Nephron (organoid): ENCODE measurements around the gene TMC2.

ENCODE experiments used
- H3K27ac Mint-ChIP-seq, 3 experiments: 2 replicates each; pipeline ENCODE4 v1.8.0; 2020; ENCODE audit warnings: mixed read lengths in 3 of 3, mild to moderate bottlenecking in 2 of 3, moderate library complexity in 1 of 3
- H3K27me3 Mint-ChIP-seq: 2 replicates; pipeline ENCODE4 v1.8.0; 2021; ENCODE audit warnings: low read depth, mild to moderate bottlenecking, moderate library complexity, mixed read lengths
- H3K36me3 Mint-ChIP-seq: 2 replicates; pipeline ENCODE4 v1.8.0; 2020; ENCODE audit warnings: low read depth, mixed read lengths
- H3K4me1 Mint-ChIP-seq: 2 replicates; pipeline ENCODE4 v1.8.0; 2020; ENCODE audit warnings: mixed read lengths
- H3K4me3 Mint-ChIP-seq, 3 experiments: 2 replicates each; pipeline ENCODE4 v1.8.0; 2020; ENCODE audit warnings: mild to moderate bottlenecking in 3 of 3, mixed read lengths in 3 of 3, moderate library complexity in 2 of 3
- H3K9me3 Mint-ChIP-seq: 2 replicates; pipeline ENCODE4 v1.8.0; 2020; ENCODE audit warnings: mixed read lengths
- CTCF ChIP-seq, 3 experiments: fragments of 200-600 bp; sonication (generic); IDR thresholded peaks; one replicate each; pipeline ENCODE4 v1.5.0; 2021; ENCODE audit warnings: antibody characterized with exemption in 3 of 3; ENCODE audit not compliant: unreplicated experiment in 3 of 3

The TMC2 gene

GRCh38 chr20:2653556-2654383 is 117.4 kb downstream of the TMC2 start:
- no peaks in the 10 kb centered on the region for H3K27me3 Mint-ChIP-seq
- H3K36me3 Mint-ChIP-seq = peaks cover 52% of the 10 kb centered on the region
- H3K4me1 Mint-ChIP-seq = peaks cover 13% of the 10 kb centered on the region
- H3K4me3 Mint-ChIP-seq = peak overlapping the region; percentile 91 to 94 (median 92)
- no peak for TF ChIP-seq CTCF (IDR thresholded peaks at IDR 0.05; ENCODE audit: unreplicated experiment in 3 of 3)
- H3K9me3 Mint-ChIP-seq = no peaks in the 10 kb centered on the region
- H3K27ac Mint-ChIP-seq = peak overlapping the region; percentile 51 to 89 (median 85)

DNA sequence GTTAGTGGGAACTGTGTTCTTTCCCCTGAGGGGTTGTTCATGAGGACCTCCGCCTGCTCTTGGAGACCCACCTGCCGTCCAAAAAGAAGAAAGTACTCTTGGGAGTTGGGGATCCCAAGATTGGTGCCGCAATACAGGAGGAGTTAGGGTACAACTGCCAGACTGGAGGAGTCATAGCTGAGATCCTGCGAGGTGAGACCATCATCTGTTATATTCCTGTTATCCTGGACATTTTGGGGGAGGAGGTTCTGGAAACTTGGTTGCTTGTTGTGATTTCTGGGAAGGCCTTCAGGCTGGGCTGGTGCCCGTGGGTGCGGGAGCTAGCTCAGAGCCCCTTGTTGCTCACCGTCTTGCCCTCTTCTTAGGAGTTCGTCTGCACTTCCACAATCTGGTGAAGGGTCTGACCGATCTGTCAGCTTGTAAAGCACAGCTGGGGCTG is 118.0 kb downstream of the TMC2 start:
- H3K27me3 Mint-ChIP-seq = no peaks in the 10 kb centered on the region
- peak overlapping the region in 2 of 3 experiments; percentile 49 to 51 for H3K27ac Mint-ChIP-seq
- H3K4me1 Mint-ChIP-seq = peaks cover 13% of the 10 kb centered on the region
- no peak for TF ChIP-seq CTCF (IDR thresholded peaks at IDR 0.05; ENCODE audit: unreplicated experiment in 3 of 3)
- H3K9me3 Mint-ChIP-seq = no peaks in the 10 kb centered on the region
- H3K36me3 Mint-ChIP-seq = peaks cover 58% of the 10 kb centered on the region
- peak overlapping the region; percentile 91 to 94 (median 92) for H3K4me3 Mint-ChIP-seq

DNA sequence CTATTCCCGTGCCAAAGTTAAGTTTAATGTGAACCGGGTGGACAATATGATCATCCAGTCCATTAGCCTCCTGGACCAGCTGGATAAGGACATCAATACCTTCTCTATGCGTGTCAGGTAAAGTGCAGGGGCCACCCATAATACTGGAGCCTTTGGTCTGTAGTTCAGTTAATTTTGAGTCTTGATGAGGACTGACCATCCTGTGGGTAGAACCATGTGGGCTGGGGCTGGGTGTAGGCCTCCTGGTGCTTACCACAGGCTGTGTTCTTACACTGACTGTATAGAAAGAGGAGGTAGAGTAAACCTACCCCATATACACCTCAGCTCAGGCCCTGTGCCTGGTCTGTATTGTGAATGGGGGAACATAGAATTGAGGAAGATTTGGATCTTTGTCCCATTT is 118.5 kb downstream of the TMC2 start:
- H3K27ac Mint-ChIP-seq = peak overlapping the region in 2 of 3 experiments; percentile 49 to 51
- TF ChIP-seq CTCF (IDR thresholded peaks at IDR 0.05; ENCODE audit: unreplicated experiment in 3 of 3) = no peak
- no peaks in the 10 kb centered on the region for H3K27me3 Mint-ChIP-seq
- peaks cover 13% of the 10 kb centered on the region for H3K4me1 Mint-ChIP-seq
- peak overlapping the region; percentile 91 to 94 (median 92) for H3K4me3 Mint-ChIP-seq
- H3K36me3 Mint-ChIP-seq = peaks cover 62% of the 10 kb centered on the region
- H3K9me3 Mint-ChIP-seq = no peaks in the 10 kb centered on the region

DNA sequence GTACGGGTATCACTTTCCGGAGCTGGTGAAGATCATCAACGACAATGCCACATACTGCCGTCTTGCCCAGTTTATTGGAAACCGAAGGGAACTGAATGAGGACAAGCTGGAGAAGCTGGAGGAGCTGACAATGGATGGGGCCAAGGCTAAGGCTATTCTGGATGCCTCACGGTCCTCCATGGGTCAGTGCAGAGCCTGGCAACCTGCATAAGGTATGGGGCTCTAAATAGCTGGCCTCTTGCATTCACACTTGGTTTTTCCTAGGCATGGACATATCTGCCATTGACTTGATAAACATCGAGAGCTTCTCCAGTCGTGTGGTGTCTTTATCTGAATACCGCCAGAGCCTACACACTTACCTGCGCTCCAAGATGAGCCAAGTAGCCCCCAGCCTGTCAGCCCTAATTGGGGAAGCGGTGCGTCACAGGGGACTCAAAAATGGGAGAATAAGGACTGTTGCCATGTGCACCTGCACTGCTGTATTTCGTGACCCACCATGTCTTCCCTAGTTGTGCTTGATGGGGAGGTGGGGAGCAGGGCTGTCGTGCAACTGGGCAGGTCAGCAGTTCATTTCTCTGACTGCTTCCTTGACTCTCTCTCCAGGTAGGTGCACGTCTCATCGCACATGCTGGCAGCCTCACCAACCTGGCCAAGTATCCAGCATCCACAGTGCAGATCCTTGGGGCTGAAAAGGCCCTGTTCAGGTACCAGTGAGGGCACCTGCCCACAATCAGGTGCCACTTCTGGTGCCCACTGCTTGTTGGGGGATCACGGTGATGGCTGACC is 119.2 kb downstream of the TMC2 start:
- TF ChIP-seq CTCF (IDR thresholded peaks at IDR 0.05; ENCODE audit: unreplicated experiment in 3 of 3) = no peak
- Mint-ChIP-seq H3K4me1 (peaks cover 13% of the 10 kb centered on the region), H3K27me3 (no peaks in the 10 kb centered on the region), H3K36me3 (peaks cover 69% of the 10 kb centered on the region), H3K9me3 (no peaks in the 10 kb centered on the region), H3K4me3 (peak overlapping the region; percentile 40 to 94 (median 50)), H3K27ac (no peak overlapping the region)

DNA sequence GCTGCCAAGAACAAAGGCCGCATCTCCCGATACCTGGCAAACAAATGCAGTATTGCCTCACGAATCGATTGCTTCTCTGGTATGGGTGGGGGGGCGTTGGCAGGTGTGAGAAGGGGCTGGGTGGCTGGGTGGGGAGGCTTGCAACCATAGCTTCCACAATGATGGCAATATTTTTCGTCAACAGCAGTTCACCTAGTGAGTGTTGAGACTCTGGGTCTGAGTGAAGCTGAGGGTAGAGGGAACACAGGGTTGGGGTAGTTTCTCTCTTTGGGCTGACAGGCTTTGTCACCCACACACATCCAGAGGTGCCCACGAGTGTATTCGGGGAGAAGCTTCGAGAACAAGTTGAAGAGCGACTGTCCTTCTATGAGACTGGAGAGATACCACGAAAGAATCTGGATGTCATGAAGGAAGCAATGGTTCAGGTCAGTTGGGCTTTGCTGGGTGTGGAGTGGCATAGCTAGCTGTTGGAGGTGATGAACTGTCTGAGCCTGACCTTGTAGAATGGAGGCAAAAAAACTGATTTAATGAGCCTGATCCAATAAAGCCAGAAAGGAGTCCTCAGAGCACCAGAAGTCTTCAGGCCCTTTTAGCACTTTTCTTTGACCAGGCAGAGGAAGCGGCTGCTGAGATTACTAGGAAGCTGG is 120.2 kb downstream of the TMC2 start:
- Mint-ChIP-seq H3K36me3 (peaks cover 79% of the 10 kb centered on the region), H3K4me1 (peaks cover 13% of the 10 kb centered on the region), H3K27ac (no peak overlapping the region), H3K27me3 (no peaks in the 10 kb centered on the region), H3K4me3 (peak overlapping the region in 2 of 3 experiments; percentile 50 to 67), H3K9me3 (no peaks in the 10 kb centered on the region)
- no peak for TF ChIP-seq CTCF (IDR thresholded peaks at IDR 0.05; ENCODE audit: unreplicated experiment in 3 of 3)
